Fibroblast of skin of left biceps (primary cell): ENCODE measurements around the gene CCDC9B.

Source experiments
- DNase-seq, 2 experiments: peaks; one replicate each; pipeline ENCODE4 v3.0.0-alpha.2; 2013; ENCODE audit warnings: low read depth in 2 of 2

The CCDC9B gene

GRCh38 chr15:40345225-40345866 lies 4.6 kb upstream of the CCDC9B start:
- no peak for DNase-seq

- DNase-seq: no peak
Observed at GRCh38 chr15:40344631-40345120, 3.9 kb upstream of the CCDC9B start.

GRCh38 chr15:40344217-40344616 lies 3.5 kb upstream of the CCDC9B start:
- no peak for DNase-seq

- DNase-seq: peak in 1 of 2 experiments; percentile 63
Observed at GRCh38 chr15:40343512-40343911, 2.8 kb upstream of the CCDC9B start.

- DNase-seq: no peak
Observed at GRCh38 chr15:40342416-40343320, 1.9 kb upstream of the CCDC9B start.

- DNase-seq: no peak
Observed at GRCh38 chr15:40340038-40340739, 550 bp downstream of the CCDC9B start.

- DNase-seq: no peak
Observed at GRCh38 chr15:40339621-40339945, 1.2 kb downstream of the CCDC9B start.

GRCh38 chr15:40338921-40339620 lies 1.7 kb downstream of the CCDC9B start:
- DNase-seq: no peak

- no peak for DNase-seq
Observed at GRCh38 chr15:40338041-40338657, 2.6 kb downstream of the CCDC9B start.

- DNase-seq: no peak
Observed at GRCh38 chr15:40337597-40337996, 3.1 kb downstream of the CCDC9B start.

GRCh38 chr15:40336744-40337122 lies 4.0 kb downstream of the CCDC9B start:
- DNase-seq: no peak

- no peak for DNase-seq
Observed at GRCh38 chr15:40335938-40336743, 4.6 kb downstream of the CCDC9B start.

GRCh38 chr15:40334941-40335795 lies 5.6 kb downstream of the CCDC9B start:
- DNase-seq: no peak

- DNase-seq: no peak
Observed at GRCh38 chr15:40334541-40334940, 6.2 kb downstream of the CCDC9B start.

- DNase-seq: no peak
Observed at GRCh38 chr15:40333922-40334492, 6.7 kb downstream of the CCDC9B start.

GRCh38 chr15:40332113-40332781 lies 8.5 kb downstream of the CCDC9B start:
- no peak for DNase-seq

GRCh38 chr15:40331637-40332036 lies 9.1 kb downstream of the CCDC9B start:
- DNase-seq: no peak

GRCh38 chr15:40331026-40331425 lies 9.7 kb downstream of the CCDC9B start:
- DNase-seq: no peak

- no peak for DNase-seq
Observed at GRCh38 chr15:40330368-40330836, 10.3 kb downstream of the CCDC9B start.
